ENCODE data around the gene CDH13. TPM values are rescaled to one million over a fixed set of nuclear protein-coding genes. Genes with fewer than 3 reads are reported as not detected.

Gene CDH13
- total RNA-seq, 4 donors from 2014 or later, result 3.4 to 14.8 (median 6.5) TPM

- intact Hi-C loops (cut with DNase I), result no loop called here
- Histone ChIP-seq H3K4me3 (replicated peaks in 1 of 3) (no peak overlapping the region), H3K27me3 (no peaks in the 10 kb centered on the region), H3K36me3 (no peaks in the 10 kb centered on the region), H3K27ac (no peak overlapping the region), H3K4me1 (peaks cover 0 to 2% of the 10 kb centered on the region in 2 donors), H3K9me3 (no peaks in the 10 kb centered on the region)
- TF ChIP-seq POLR2A (IDR thresholded peaks at IDR 0.05), result no peak
- no peak for TF ChIP-seq CTCF (IDR thresholded peaks at IDR 0.05)
- DNase-seq, result no peak
- 83 to 86% methylated on average over 2 of the region's 2 CpGs for WGBS, 2 donors
Observed at GRCh38 chr16:83581082-83581481, 954.3 kb downstream of the CDH13 start.

GRCh38 chr16:83581994-83582747 is 955.4 kb downstream of the CDH13 start:
- Histone ChIP-seq H3K36me3 (no peaks in the 10 kb centered on the region), H3K9me3 (no peaks in the 10 kb centered on the region), H3K4me3 (replicated peaks in 1 of 3) (no peak overlapping the region), H3K4me1 (peaks cover 0 to 4% of the 10 kb centered on the region in 2 donors), H3K27me3 (no peaks in the 10 kb centered on the region), H3K27ac (no peak overlapping the region)
- no peak for DNase-seq
- intact Hi-C loops (cut with DNase I), result no loop called here
- TF ChIP-seq CTCF (IDR thresholded peaks at IDR 0.05) (no peak), POLR2A (IDR thresholded peaks at IDR 0.05) (no peak)
- WGBS, 2 donors, result 60 to 79% methylated on average over 5 of the region's 5 CpGs

GRCh38 chr16:83586036-83586435 is 959.3 kb downstream of the CDH13 start:
- H3K27me3 ChIP-seq, result no peaks in the 10 kb centered on the region
- H3K36me3 ChIP-seq, result no peaks in the 10 kb centered on the region
- peak; percentile 31 to 38 for DNase-seq
- intact Hi-C loops (cut with DNase I), result no loop called here
- 47 to 53% methylated on average over 13 of the region's 13 CpGs for WGBS, 2 donors
- H3K27ac ChIP-seq, result no peak overlapping the region
- H3K4me1 ChIP-seq, result peaks cover 0 to 4% of the 10 kb centered on the region in 2 donors
- TF ChIP-seq POLR2A (IDR thresholded peaks at IDR 0.05) (no peak), CTCF (IDR thresholded peaks at IDR 0.05) (no peak)
- no peak overlapping the region for H3K4me3 ChIP-seq (replicated peaks in 1 of 3)
- no peaks in the 10 kb centered on the region for H3K9me3 ChIP-seq

GRCh38 chr16:83586461-83587200 is 959.9 kb downstream of the CDH13 start:
- Histone ChIP-seq H3K4me3 (replicated peaks in 1 of 3) (no peak overlapping the region), H3K27ac (no peak overlapping the region), H3K4me1 (peaks cover 0 to 4% of the 10 kb centered on the region in 2 donors), H3K27me3 (no peaks in the 10 kb centered on the region), H3K9me3 (no peaks in the 10 kb centered on the region), H3K36me3 (no peaks in the 10 kb centered on the region)
- 42 to 46% methylated on average over 11 of the region's 11 CpGs for WGBS, 2 donors
- intact Hi-C loops (cut with DNase I), result no loop called here
- DNase-seq, result peak; percentile 11 to 12
- TF ChIP-seq POLR2A (IDR thresholded peaks at IDR 0.05) (no peak), CTCF (IDR thresholded peaks at IDR 0.05) (no peak)

- WGBS, 2 donors, result 74 to 84% methylated on average over 12 of the region's 12 CpGs
- DNase-seq, result no peak
- H3K9me3 ChIP-seq, result no peaks in the 10 kb centered on the region
- H3K4me1 ChIP-seq, result peaks cover 0 to 4% of the 10 kb centered on the region in 2 donors
- TF ChIP-seq POLR2A (IDR thresholded peaks at IDR 0.05) (no peak), CTCF (IDR thresholded peaks at IDR 0.05) (no peak)
- intact Hi-C loops (cut with DNase I), result no loop called here
- H3K27ac ChIP-seq, result no peak overlapping the region
- H3K4me3 ChIP-seq (replicated peaks in 1 of 3), result no peak overlapping the region
- no peaks in the 10 kb centered on the region for H3K36me3 ChIP-seq
- no peaks in the 10 kb centered on the region for H3K27me3 ChIP-seq
Observed at GRCh38 chr16:83587201-83587600, 960.4 kb downstream of the CDH13 start.

Data from thyroid gland (tissue), 4 donors.